Pancreas (tissue), 10 donors: ENCODE results near the gene ZFYVE28. TPM values are rescaled to one million over a fixed set of nuclear protein-coding genes. Genes with fewer than 3 reads are reported as not detected.

Experiments used
- ATAC-seq, 4 donors: fragments of 200-7000 bp; cut with Tn5 transposase; one replicate each; pipeline versions ENCODE4 v1.8.0 to v1.9.1; 2020; ENCODE audit warnings: mild to moderate bottlenecking in 4 of 4, moderate library complexity in 4 of 4
- DNase-seq, 6 donors: peaks; one replicate each; pipeline ENCODE4 v3.0.0-alpha.2; 2020
- FAIRE-seq: peaks from 2 replicates; lab custom pipeline; 2012; peaks lifted over from hg19 to GRCh38; lab: Jason Lieb, UNC
- H3K27ac ChIP-seq, 4 donors: fragments of 200-600 bp; sonication (generic); 1 replicate in 3 of 4; 2 replicates in 1 of 4; pipeline versions ENCODE4 v1.5.0 to v1.8.0; 2020
- H3K27me3 ChIP-seq, 4 donors: fragments of 200-600 bp; one replicate each; pipeline ENCODE4 v1.8.0; 2021
- H3K36me3 ChIP-seq, 3 donors: fragments of 200-600 bp; sonication (generic) in 1 of 3; one replicate each; pipeline versions ENCODE4 v1.5.0 to v1.8.0; 2020 to 2021
- H3K4me1 ChIP-seq, 3 donors: fragments of 200-600 bp; one replicate each; pipeline ENCODE4 v1.8.0; 2021
- H3K4me3 ChIP-seq, 4 donors: fragments of 200-600 bp; sonication (generic) in 2 of 4; one replicate each; pipeline versions ENCODE4 v1.5.0 to v1.8.0; 2020 to 2021
- H3K9me3 ChIP-seq, 4 donors: fragments of 200-600 bp; one replicate each; pipeline ENCODE4 v1.8.0; 2021
- CTCF ChIP-seq, 4 donors: fragments of 200-600 bp; sonication (generic) in 3 of 4; IDR thresholded peaks; one replicate each; pipeline versions ENCODE4 v1.5.0 to v1.8.0; 2021; ENCODE audit warnings: antibody characterized with exemption in 4 of 4
- WGBS, 2 donors: extraction: QIAGEN DNeasy Blood & Tissue Kit; methylation state at CpG; one replicate each; pipeline ENCODE4 v1.1.7; 2013; 5-methylcytosine and 5-hydroxymethylcytosine counted together
- intact Hi-C, 3 donors: fragments of 100-400 bp; cut with DNase I; formaldehyde crosslinking; loops; one replicate each; pipeline versions ENCODE4 v1.11.1 to v1.14.2; 2022
- polyA plus RNA-seq, 2 donors: library from polyadenylated mRNA; stranded (reverse); fragments of 200-250 nt; gene quantifications; one replicate each; pipeline ENCODE4 v1.2.3, GENCODE V29; 2013
- total RNA-seq, 6 donors: library from RNA; stranded (reverse); fragmentation: NEBNext Ultra II Directional in 4 of 6; extraction: Animal tissue kit (Norgen Biotek cat#: 25700) in 4 of 6; gene quantifications; one replicate each; pipeline versions ENCODE4 v1.2.1 to v1.2.4, GENCODE V29; 2021 to 2023
- donor health status: healthy with polysubstance abuse.
- donor health status: DM: no; HTN: no; CAD: no; lungs with moderate emphysema.
- donor health status: DM: no; HTN: no; CAD: no.
- donor health status: control.
- donor health status: control.
- donor health status: Bipolar disorder and iron deficiency.
- donor health status: DM: yes; HTN: yes; CAD: no.
- donor health status: DM: no; HTN: no; CAD: no.
- donor health status: DM: no; HTN: no; CAD: no.
- donor health status: DM: yes; HTN: yes; CAD: no.

The ZFYVE28 gene
- total and polyA plus RNA-seq, 8 donors, result 3.8 to 13.4 (median 6.0) TPM

DNA sequence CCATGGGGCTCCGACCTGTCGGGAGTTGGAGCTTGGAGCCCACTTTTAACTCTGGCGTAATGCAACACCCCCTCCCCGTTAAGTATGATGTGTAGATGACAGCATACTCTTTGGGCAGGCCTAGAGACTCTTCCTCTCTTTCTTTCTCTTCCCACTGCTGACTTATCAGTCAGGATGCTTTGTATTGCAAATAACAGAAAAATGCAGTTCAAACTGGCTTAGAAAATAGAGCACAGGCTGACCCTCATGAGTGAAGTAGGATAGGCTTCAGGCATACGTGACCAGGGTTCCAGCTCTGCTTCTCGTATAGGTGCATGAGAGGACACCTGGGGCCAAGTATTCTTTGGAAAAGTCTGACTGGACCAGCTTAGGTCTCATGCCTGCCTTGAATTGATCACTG is 27.1 kb upstream of the ZFYVE28 start:
- no peaks in the 10 kb centered on the region for H3K9me3 ChIP-seq
- intact Hi-C loops, result loop anchor here in 2 of 3 donors (10.0 kb wide), 2 partner anchors 221 to 231 kb away; no protein-coding TSS in a partner anchor
- WGBS, 2 donors, result 88 to 92% methylated on average over 6 of the region's 6 CpGs
- no peak for TF ChIP-seq CTCF (IDR thresholded peaks at IDR 0.05)
- ATAC-seq (no peak), FAIRE-seq (no peak), DNase-seq (no peak)
- no peaks in the 10 kb centered on the region for H3K36me3 ChIP-seq
- H3K4me3 ChIP-seq, result no peak overlapping the region
- no peaks in the 10 kb centered on the region for H3K27me3 ChIP-seq
- no peak overlapping the region for H3K27ac ChIP-seq
- H3K4me1 ChIP-seq, result no peaks in the 10 kb centered on the region

DNA sequence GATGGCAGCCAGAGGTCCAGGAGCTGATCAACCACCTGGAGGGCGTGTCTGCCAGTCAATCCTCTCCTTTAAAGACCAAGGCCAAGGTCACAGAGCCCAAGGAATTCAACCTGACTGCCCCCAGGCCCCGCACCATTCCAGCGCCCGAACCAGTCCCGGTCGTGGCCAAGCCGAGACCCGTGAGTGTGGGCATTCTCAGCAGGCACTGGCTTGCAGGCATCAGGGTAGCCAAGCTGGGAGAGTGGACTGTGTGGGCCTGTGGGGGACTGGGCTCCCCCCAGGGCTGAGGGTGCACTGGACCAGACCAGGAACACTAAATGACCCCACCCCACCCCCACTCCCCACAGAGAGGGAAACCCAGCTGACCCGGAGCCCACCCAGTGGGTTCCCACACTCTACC is 26.7 kb upstream of the ZFYVE28 start:
- no peak for DNase-seq
- no peaks in the 10 kb centered on the region for H3K36me3 ChIP-seq
- TF ChIP-seq CTCF (IDR thresholded peaks at IDR 0.05), result no peak
- intact Hi-C loops, result loop anchor here in 2 of 3 donors (10.0 kb wide), 2 partner anchors 220 to 230 kb away; no protein-coding TSS in a partner anchor
- no peak overlapping the region for H3K27ac ChIP-seq
- H3K27me3 ChIP-seq, result no peaks in the 10 kb centered on the region
- no peak for ATAC-seq
- no peak overlapping the region for H3K4me3 ChIP-seq
- FAIRE-seq, result no peak
- no peaks in the 10 kb centered on the region for H3K4me1 ChIP-seq
- 93 to 98% methylated on average over 9 of the region's 9 CpGs for WGBS, 2 donors
- no peaks in the 10 kb centered on the region for H3K9me3 ChIP-seq

GRCh38 chr4:2443956-2444740 is 25.7 kb upstream of the ZFYVE28 start:
- intact Hi-C loops, result loop anchor here in 2 of 3 donors (10.0 kb wide), 2 partner anchors 219 to 229 kb away; no protein-coding TSS in a partner anchor
- Histone ChIP-seq H3K4me1 (no peaks in the 10 kb centered on the region), H3K9me3 (no peaks in the 10 kb centered on the region), H3K36me3 (no peaks in the 10 kb centered on the region), H3K27me3 (no peaks in the 10 kb centered on the region), H3K4me3 (no peak overlapping the region), H3K27ac (no peak overlapping the region)
- no peak for FAIRE-seq
- WGBS, 2 donors, result 90 to 94% methylated on average over 7 of the region's 7 CpGs
- no peak for TF ChIP-seq CTCF (IDR thresholded peaks at IDR 0.05)
- ATAC-seq, result no peak
- DNase-seq, result peak in 1 of 6 donors; percentile 61

DNA sequence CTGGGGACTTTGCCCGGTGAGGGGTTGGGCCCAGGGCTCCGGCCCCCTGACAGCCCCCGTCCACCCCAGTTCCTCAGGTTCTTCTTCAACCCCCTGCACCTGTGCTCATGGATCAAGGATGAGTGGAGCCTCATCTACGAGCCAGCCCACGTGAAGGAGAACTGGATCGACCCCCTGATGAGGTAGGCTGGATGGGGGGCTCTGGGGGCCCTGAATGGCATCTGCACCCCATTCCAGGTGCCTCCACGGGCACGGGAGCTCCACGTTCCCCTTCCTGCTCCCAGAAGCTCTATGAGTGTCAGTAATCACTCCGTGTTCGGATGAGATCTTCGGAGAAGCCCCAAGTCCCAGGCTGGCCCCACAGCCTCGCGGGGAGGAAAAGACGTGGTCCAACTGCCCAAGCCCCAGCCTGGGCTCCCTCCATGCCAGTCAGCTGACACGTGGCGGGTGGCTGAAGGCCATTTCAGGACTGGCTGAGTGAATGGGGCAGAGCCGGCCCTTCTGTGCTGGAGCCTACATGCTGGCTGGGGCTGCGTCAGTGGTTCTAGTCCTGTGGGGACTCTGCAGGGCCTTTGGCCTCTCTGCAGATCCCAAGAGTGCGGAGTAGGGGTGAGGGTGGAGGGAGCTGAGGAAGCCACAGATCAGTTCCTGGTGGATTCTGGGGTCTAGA is 24.8 kb upstream of the ZFYVE28 start:
- TF ChIP-seq CTCF (IDR thresholded peaks at IDR 0.05), result no peak
- Histone ChIP-seq H3K9me3 (no peaks in the 10 kb centered on the region), H3K27me3 (no peaks in the 10 kb centered on the region), H3K36me3 (no peaks in the 10 kb centered on the region), H3K4me1 (no peaks in the 10 kb centered on the region), H3K27ac (no peak overlapping the region), H3K4me3 (no peak overlapping the region)
- 78 to 82% methylated on average over 17 to 20 of the region's 20 CpGs for WGBS, 2 donors
- intact Hi-C loops, result loop anchor here in 2 of 3 donors (10.0 kb wide), 2 partner anchors 218 to 228 kb away; no protein-coding TSS in a partner anchor
- FAIRE-seq, result no peak
- no peak for ATAC-seq
- no peak for DNase-seq
